NCI-H2081 (cell line): Measurements from ENCODE around the gene AIRE.
"Not testable (repeated sequence)": the region's sequence is repeated elsewhere in the genome, so short reads cannot be mapped to it uniquely, and the experiment has no call there.

ENCODE experiments used
- DNase-seq, 2 experiments: peaks; one replicate each; lab custom pipeline; 2025; lab: John Stamatoyannopoulos, UW

AIRE gene

GRCh38 chr21:44337941-44338895, 52.5 kb downstream of the AIRE start:
- DNase-seq = peak; percentile 26 to 48

GRCh38 chr21:44338971-44339910, 53.6 kb downstream of the AIRE start, which contains the start of gene CFAP410:
Gene CFAP410 (minus strand): TSS chr21:44339390. CDS start chr21:44339194, 196 bp downstream.
- peak; percentile 85 to 91 for DNase-seq

- DNase-seq = not testable (repeated sequence)
Observed at GRCh38 chr21:44341726-44342458, 56.2 kb downstream of the AIRE start.

GRCh38 chr21:44342981-44343380, 57.3 kb downstream of the AIRE start:
- DNase-seq = not testable (repeated sequence)

- no peak for DNase-seq
Observed at GRCh38 chr21:44344541-44345183, 59.0 kb downstream of the AIRE start.

- no peak for DNase-seq
Observed at GRCh38 chr21:44345495-44345894, 59.8 kb downstream of the AIRE start.

- no peak for DNase-seq
Observed at GRCh38 chr21:44347911-44348451, 62.3 kb downstream of the AIRE start.
